GM12874 (cell line): ENCODE results near the gene KYNU.

Experiments used
- CTCF ChIP-seq: IDR thresholded peaks from 2 replicates; pipeline ENCODE4 v1.5.1; 2011; ENCODE audit warnings: low read depth, mild to moderate bottlenecking, control low read depth, low read length, moderate library complexity; ENCODE audit not compliant: insufficient read depth

KYNU gene

GRCh38 chr2:143051465-143051864, 174.0 kb downstream of the KYNU start:
- TF ChIP-seq CTCF: no peak

- no peak for TF ChIP-seq CTCF
Observed at GRCh38 chr2:143056550-143056949, 179.1 kb downstream of the KYNU start.

GRCh38 chr2:143058851-143059250, 181.4 kb downstream of the KYNU start:
- no peak for TF ChIP-seq CTCF

- TF ChIP-seq CTCF: no peak
Observed at GRCh38 chr2:143063612-143064200, 186.2 kb downstream of the KYNU start.

- no peak for TF ChIP-seq CTCF
Observed at GRCh38 chr2:143068094-143068493, 190.6 kb downstream of the KYNU start.

GRCh38 chr2:143068509-143068908, 191.0 kb downstream of the KYNU start:
- TF ChIP-seq CTCF: no peak

- no peak for TF ChIP-seq CTCF
Observed at GRCh38 chr2:143070704-143071103, 193.2 kb downstream of the KYNU start.
